Cardiac muscle cell (in vitro differentiated cells and primary cell): ENCODE measurements around the gene INSRR. TPM values are rescaled to one million over a fixed set of nuclear protein-coding genes. Genes with fewer than 3 reads are reported as not detected.
A peak's percentile ranks its signal among the peaks of the same experiment; 100 is the strongest.

Experiments used
- DNase-seq, 2 donors: peaks; one replicate each; pipeline versions ENCODE4 v3.0.0 to v3.0.0-alpha.2; 2010 to 2017; ENCODE audit warnings: low read depth in 1 of 2, low spot score in 1 of 2
- H3K27ac ChIP-seq: fragments of 200-600 bp; sonication (generic); 2 replicates; pipeline ENCODE4 v1.5.1; 2016
- H3K27me3 ChIP-seq: fragments of 200-600 bp; sonication (generic); 2 replicates; pipeline ENCODE4 v1.6.0; 2016; ENCODE audit warnings: control low read depth
- H3K36me3 ChIP-seq: fragments of 200-600 bp; sonication (generic); 2 replicates; pipeline ENCODE4 v1.5.1; 2016; ENCODE audit warnings: control low read depth
- H3K4me1 ChIP-seq: fragments of 200-600 bp; sonication (generic); 2 replicates; pipeline ENCODE4 v1.8.1; 2017; ENCODE audit warnings: low read depth, mild to moderate bottlenecking, mixed run types
- H3K4me3 ChIP-seq: fragments of 200-600 bp; sonication (generic); 2 replicates; pipeline ENCODE4 v1.5.1; 2016; ENCODE audit warnings: mild to moderate bottlenecking
- H3K9me3 ChIP-seq: fragments of 200-600 bp; sonication (generic); 2 replicates; pipeline ENCODE4 v1.5.1; 2017; ENCODE audit warnings: low read depth, mild to moderate bottlenecking, control low read depth
- CTCF ChIP-seq: IDR thresholded peaks from 2 replicates; pipeline ENCODE4 v1.5.1; 2012; ENCODE audit warnings: low read depth, mild to moderate bottlenecking, low read length
- polyA plus RNA-seq: library from polyadenylated mRNA; unstranded; fragments of >200 nt; fragmentation: Nextera tagmentation; extraction: Ambion mirVana; gene quantifications from 2 replicates; pipeline ENCODE4 v1.2.1, GENCODE V29; 2016
- total RNA-seq: library from RNA; depleted of rRNA; stranded (reverse); fragments of >200 nt; gene quantifications from 2 replicates; pipeline ENCODE4 v1.2.3, GENCODE V29; 2016

Gene INSRR
- total and polyA plus RNA-seq, 2 experiments from 2014 or later: 0.11 to 0.21 TPM

- Histone ChIP-seq H3K36me3 (peaks cover 63% of the 10 kb centered on the region), H3K4me1 (no peaks in the 10 kb centered on the region), H3K27me3 (no peaks in the 10 kb centered on the region), H3K9me3 (no peaks in the 10 kb centered on the region), H3K27ac (peak overlapping the region; percentile 23), H3K4me3 (no peak overlapping the region)
- no peak for TF ChIP-seq CTCF
- no peak for DNase-seq
Observed at GRCh38 chr1:156794506-156795373, 64.2 kb downstream of the INSRR start.

Other genes starting within 250 kb of the INSRR start
- gene HAPLN2, start 239.7 kb downstream of the INSRR start, total RNA-seq: 7.6 and 19.0 TPM in 2 replicates
- gene HAPLN2, start 239.7 kb downstream of the INSRR start, polyA plus RNA-seq: 8.5 and 15.7 TPM in 2 replicates
- 0.86 and 1.2 TPM in 2 replicates for gene BCAN, start 217.0 kb downstream of the INSRR start, total RNA-seq
- 0.23 and 0.39 TPM in 2 replicates for gene BCAN, start 217.0 kb downstream of the INSRR start, polyA plus RNA-seq
- 302 and 391 TPM in 2 replicates for gene NES, start 181.7 kb downstream of the INSRR start, total RNA-seq
- 86.5 and 89.3 TPM in 2 replicates for gene NES, start 181.7 kb downstream of the INSRR start, polyA plus RNA-seq
- gene CRABP2, start 153.5 kb downstream of the INSRR start, total RNA-seq: 556 and 900 TPM in 2 replicates
- 824 and 1,249 TPM in 2 replicates for gene CRABP2, start 153.5 kb downstream of the INSRR start, polyA plus RNA-seq
- 22.8 and 25.4 TPM in 2 replicates for gene METTL25B, start 130.6 kb downstream of the INSRR start, total RNA-seq
- gene METTL25B, start 130.6 kb downstream of the INSRR start, polyA plus RNA-seq: 19.5 and 20.9 TPM in 2 replicates
- 22.6 and 27.3 TPM in 2 replicates for gene ISG20L2, start 130.4 kb downstream of the INSRR start, total RNA-seq
- gene ISG20L2, start 130.4 kb downstream of the INSRR start, polyA plus RNA-seq: 25.1 and 31.3 TPM in 2 replicates
- 34.9 and 54.1 TPM in 2 replicates for gene MRPL24, start 118.0 kb downstream of the INSRR start, total RNA-seq
- gene MRPL24, start 118.0 kb downstream of the INSRR start, polyA plus RNA-seq: 70.7 and 77.7 TPM in 2 replicates
- 207 and 480 TPM in 2 replicates for gene HDGF, start 107.4 kb downstream of the INSRR start, total RNA-seq
- gene HDGF, start 107.4 kb downstream of the INSRR start, polyA plus RNA-seq: 176 and 238 TPM in 2 replicates
- 117 and 126 TPM in 2 replicates for gene PRCC, start 91.6 kb downstream of the INSRR start, total RNA-seq
- 118 and 150 TPM in 2 replicates for gene PRCC, start 91.6 kb downstream of the INSRR start, polyA plus RNA-seq
- 2.7 and 3.8 TPM in 2 replicates for gene SH2D2A, start 42.3 kb downstream of the INSRR start, total RNA-seq
- gene SH2D2A, start 42.3 kb downstream of the INSRR start, polyA plus RNA-seq: 1.1 and 5.2 TPM in 2 replicates
- 3.6 and 3.8 TPM in 2 replicates for gene NTRK1, start 1.7 kb upstream of the INSRR start, total RNA-seq
- gene NTRK1, start 1.7 kb upstream of the INSRR start, polyA plus RNA-seq: 2.4 and 3.9 TPM in 2 replicates
- 0.14 and 0.57 TPM in 2 replicates for gene PEAR1, start 34.6 kb upstream of the INSRR start, total RNA-seq
- gene PEAR1, start 34.6 kb upstream of the INSRR start, polyA plus RNA-seq: 0.59 and 1.1 TPM in 2 replicates
- gene LRRC71, start 61.5 kb upstream of the INSRR start, total RNA-seq: 0.11 and 0.45 TPM in 2 replicates
- 0.24 and 0.69 TPM in 2 replicates for gene LRRC71, start 61.5 kb upstream of the INSRR start, polyA plus RNA-seq
- 38.4 and 40.1 TPM in 2 replicates for gene ARHGEF11, start 186.6 kb upstream of the INSRR start, total RNA-seq
- gene ARHGEF11, start 186.6 kb upstream of the INSRR start, polyA plus RNA-seq: 22.5 and 25.8 TPM in 2 replicates
- gene ETV3L, start 240.7 kb upstream of the INSRR start, total RNA-seq: not detected in 2 replicates
- not detected in 2 replicates for gene ETV3L, start 240.7 kb upstream of the INSRR start, polyA plus RNA-seq